Activated T-cell treated with anti-CD3 and anti-CD28 coated beads for 1 hour (primary cell): ENCODE data around the gene TXNL4A.
"Not testable (repeated sequence)": the region's sequence is repeated elsewhere in the genome, so short reads cannot be mapped to it uniquely, and the experiment has no call there.

ENCODE experiments used
- DNase-seq: peaks from one replicate; pipeline ENCODE4 v3.0.0-alpha.2; 2020; ENCODE audit warnings: low read depth

Gene TXNL4A

DNA sequence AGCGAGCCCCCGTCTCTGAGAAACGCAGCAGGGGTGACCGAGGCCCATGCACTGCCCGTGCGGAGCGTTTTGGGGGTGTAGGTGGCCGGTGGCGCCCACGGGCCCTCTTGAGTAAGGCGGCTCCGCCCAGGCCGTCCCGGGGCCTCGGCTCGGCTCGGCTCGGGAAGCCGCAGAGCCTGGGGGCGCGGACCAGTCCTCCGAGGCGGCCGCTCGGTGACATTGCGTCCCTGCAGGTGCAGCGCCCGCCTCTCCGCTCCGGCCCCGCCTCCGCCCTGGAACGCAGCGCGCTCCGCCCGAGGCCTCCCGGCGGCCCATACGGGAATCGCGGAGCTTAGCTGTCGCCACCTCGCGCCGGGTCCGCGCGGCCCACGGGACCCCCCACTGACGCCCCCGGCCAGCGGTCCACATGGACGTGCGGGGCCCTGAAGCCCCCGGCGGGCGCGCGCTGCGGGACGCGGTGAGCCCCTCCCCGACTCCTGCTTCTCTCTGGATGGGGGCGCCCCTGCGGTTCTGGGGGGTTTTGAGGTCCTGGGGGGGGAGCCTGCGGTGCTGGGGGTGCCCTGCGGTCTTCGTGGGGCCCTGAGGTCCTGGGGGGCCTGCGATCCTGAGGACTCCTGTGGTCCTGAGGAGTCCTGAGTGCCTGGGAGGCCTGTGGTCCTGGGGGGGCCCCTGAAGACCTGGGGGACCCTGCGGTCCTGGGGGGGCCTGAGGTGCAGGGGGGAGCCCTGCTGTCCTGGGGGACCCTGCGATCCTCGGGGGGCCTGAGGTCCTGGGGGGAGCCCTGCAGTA, 23.8 kb downstream of the TXNL4A start, which contains the start of gene HSBP1L1:
Gene HSBP1L1, plus strand, starts transcription at position 314 of the 789 bp plus-strand sequence. Its CDS starts 93 bp downstream, at position 407.
- peak; percentile 51 for DNase-seq

DNA sequence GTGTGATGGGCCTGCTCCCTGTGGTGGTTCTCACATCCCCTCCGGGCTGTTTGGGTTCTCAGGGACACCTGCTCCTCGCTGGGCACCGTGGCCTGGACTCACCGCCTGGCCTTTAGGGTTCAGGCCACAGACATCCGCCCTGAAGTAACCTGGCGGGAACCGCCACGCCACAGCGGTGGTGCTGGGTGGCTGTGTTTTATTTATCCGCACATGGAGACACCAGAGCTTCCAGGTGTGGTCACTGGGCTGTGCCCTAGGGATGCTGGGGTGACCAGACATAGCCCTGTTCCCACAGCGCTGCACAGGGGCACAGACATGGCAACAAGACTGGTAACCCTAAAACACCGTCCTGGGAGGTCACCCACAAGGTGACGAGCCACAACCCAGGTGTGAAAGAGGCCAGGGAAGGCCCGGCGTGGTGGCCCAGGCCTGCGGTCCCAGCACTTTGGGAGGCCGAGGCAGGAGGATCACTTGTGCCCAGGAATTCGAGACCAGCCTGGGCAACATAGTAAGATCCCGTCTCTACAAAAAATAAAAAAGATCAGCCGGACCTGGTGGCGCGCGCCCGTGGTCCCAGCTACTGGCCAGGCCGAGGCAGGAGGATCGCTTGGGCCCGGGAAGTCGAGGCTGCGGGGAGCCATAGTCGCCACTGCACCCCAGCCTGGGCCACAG, 24.6 kb downstream of the TXNL4A start:
- DNase-seq, result no peak

DNA sequence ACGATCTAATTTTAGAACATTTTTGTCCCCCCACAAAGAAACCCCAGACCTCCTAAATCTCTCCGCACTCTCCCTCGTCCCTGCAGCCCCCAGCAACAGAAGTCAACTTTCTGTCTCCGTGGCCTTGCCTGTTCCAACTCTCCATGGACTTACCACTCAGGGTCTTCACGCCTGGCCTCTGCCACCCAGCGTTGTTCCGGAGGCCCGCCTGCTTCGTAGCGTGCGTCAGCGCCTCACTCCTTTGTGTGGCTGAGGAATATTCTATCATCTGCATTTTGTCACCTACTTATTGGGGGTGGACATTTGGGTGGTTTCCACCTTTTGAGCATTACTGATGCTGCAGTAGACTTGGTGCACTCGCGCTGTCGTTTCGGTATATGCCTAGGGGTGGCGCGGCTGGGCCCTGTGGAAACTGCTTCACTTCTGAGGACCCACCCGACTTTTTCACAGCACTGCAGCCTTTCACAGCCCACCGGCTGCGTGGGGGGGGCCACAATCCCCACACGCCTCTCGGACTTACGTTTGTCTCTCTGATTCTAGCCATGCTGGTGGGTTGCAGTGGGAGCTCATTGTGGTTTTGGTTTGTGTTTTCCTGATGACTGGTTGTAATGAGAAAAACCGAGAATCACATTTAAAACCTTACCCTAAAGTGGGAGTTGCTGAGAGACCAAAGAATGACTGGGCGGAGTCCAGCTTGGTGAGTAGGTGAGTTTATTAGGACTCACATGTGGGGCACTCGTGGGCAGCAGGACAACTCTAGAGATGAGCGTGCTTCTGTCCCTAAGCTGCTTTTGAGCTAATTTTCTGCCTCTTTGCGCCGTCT, 25.3 kb downstream of the TXNL4A start:
- DNase-seq, result no peak

DNA sequence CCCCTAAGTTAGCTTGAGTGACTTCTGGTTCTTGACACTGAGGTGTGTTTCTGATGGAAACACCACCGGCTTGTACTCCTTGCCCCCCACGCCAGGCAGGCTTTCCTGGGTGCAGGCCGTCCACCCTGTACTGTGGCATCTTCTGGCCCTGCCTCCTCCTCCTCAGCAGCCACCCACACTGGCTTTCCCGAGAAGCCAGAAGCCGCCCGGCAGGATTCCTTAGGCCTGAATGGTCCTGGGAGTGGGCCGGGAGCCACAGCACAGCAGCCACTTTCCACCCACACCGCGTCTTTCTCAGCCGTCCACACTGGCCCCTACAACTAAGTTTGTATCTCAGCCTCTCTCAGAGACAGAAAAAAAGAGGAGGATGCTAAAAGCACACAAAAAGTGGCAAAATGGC, 26.1 kb downstream of the TXNL4A start:
- no peak for DNase-seq

DNA sequence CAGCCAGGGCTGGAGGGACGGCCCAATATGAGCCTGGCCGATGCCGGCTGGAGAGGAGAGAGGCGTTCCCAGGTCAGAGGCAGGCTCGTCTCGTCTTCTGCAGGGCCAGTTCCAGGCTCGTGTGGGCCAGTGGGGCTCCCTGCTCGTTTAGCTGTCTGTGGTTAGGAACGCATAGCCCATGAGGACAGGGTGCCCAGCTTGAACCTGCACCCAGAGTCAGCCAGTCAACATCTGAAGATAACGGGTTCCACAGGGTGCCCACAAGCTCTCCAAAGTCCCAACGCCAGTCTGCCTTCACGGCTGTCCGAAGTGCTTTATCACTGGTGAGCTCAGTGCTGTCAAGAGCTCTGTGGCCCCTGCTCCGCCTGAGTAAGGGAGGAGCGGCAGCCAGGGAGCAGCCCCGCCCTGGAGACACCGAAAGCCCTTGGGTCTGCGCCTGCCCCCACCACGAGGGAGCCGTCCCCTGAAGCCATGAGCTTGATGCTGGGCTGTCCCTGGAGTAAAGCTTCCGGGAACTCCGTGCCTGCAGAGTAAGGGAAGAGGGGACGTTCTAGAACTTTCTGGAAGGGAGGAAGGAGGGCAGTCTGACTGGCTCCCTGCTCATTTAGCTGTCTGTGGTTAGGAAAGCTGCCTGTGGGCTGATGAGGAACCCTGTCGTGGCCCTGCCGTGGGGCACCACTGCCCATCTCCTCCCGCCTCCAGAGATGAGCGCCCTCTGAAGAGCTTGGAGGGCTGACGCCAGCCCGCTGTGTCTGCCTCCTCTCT, 26.7 kb downstream of the TXNL4A start:
- no peak for DNase-seq

DNA sequence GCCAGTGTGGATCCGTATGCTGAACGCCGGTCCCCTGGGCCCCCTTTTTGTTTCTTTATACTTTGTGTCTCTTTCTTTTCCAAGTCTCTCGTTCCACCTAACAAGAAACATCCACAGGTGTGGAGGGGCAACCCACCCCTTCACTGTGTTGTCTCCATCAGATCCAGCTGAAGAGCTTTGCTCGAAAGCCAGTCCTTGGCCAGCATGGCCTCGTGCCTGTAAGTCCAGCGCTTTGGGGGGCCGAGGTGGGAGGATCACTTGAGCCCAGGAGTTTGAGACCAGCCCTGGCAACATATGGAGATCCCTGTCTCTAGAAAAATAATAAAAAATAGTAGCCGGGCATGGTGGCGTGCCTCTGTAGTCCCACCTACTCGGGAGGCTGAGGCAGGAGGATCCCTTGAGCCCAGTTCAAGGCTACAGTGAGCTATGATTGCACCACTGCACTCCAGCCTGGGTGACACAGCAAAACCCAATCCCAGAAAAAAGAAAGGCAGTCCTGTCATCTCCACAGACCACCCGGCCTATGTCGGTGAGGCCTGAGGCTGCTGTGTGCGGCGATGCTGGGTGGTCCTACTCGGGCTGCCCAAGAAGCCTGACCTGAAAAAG, 27.3 kb downstream of the TXNL4A start:
- DNase-seq, result no peak

DNA sequence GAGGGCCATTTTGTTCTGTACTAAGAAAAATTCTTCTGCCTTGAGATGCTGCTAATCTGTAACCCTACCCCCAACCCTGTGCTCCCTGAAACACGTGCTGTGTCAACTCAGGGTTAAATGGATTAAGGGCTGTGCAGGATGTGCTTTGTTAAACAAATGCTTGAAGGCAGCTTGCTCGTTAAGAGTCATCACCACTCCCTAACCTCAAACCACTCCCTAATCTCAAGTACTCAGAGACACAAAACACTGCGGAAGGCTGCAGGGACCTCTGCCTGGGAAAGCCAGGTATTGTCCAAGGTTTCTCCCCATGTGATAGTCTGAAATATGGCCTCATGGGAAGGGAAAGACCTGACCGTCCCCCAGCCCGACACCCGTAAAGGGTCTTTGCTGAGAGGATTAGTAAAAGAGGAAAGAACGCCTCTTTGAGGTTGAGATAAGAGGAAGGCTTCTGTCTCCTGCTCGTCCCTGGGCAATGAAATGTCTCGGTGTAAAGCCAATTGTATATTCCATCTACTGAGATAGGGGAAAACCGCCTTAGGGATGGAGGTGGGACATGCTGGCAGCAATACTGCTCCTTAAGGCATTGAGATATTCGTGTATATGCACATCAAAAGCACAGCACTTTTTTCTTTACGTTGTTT, 28.1 kb downstream of the TXNL4A start:
- DNase-seq, result not testable (repeated sequence)

DNA sequence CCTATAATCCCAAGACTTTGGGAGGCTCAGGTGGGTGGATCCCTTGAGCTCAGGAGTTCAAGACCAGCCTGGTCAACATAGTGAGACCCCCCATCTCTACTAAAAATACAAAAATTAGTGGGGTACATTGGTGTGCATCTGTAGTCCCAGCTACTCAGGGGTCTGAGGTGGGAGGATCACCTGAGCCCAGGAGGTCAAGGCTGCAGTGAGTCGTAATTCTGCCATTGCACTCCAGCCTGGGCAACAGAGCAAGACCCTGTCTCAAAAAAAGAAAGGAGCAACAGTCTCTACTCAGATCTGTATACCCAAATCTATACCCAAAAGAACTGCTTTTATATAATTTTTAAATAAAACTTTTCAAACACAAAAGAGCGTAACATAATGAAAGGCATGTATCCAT, 29.4 kb downstream of the TXNL4A start:
- no peak for DNase-seq

DNA sequence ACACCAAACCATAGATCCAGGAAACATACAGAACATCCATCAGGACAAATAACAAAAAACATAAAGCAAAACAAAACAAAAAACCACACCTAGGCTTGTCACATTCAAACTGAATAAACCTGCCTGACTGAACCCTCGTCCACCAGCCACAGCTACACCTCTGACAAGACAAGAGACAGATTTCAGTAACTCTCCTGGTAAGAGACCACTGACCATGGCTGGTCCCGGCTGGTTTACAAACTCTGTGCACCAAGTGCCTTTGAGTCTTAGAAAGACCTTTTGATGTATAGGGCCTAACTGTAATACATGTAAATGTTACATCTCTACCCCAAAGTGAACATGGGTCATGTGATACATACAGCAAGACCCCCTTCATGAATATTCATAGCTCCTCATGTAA, 32.1 kb downstream of the TXNL4A start:
- DNase-seq, result no peak

DNA sequence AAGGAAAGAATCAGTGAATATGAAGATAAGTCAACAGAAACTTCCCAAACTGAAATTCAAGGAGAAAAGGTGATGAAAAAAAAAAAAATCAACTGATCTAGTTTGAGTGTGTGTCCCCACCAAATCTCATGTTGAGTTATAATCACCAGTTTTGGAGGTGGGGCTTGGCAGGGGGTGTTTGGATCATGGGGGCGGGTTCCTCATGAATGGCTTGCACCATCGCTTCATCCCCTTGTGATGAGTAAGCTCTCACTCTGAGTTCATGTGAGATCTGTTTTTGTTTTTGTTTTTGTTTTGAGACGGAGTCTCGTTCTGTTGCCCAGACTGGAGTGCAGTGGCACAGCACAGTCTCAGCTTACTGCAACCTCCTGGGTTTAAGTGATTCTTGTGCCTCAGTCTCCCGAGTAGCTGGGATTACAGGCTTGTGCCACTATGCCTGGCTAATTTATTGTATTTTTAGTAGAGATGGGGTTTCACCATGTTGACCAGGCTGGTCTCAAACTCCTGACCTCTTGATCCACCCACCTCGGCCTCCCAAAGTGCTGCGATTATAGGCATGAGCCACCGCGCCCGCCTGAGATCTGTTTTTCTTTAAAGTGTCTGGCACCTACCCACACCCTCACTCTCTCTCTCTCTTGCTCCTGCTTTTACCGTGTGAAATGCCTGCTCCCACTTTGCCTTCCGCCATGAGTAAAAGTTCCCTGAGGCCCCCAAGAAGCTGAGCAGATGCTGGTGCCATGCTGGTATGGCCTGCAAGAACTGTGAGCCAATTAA, 32.9 kb downstream of the TXNL4A start:
- no peak for DNase-seq

DNA sequence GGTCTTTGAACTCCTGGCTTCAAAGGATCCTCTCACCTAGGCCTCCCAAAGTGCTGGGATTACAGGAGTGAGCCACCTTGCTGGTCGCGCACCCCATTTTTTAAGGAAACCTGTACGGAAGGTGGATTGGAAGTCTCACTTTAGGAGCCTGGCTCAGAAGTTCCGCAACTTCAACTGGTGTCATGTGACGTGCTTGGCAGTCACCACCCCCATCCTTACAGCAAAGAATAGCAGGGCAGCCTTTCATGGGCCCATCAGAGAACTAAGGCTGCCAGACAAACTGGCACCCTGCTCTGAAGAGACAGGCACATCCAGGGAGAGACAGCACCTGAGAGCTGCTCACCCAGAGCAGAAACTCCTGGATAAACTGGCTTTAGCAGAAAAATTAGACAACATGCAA, 33.6 kb downstream of the TXNL4A start:
- no peak for DNase-seq

DNA sequence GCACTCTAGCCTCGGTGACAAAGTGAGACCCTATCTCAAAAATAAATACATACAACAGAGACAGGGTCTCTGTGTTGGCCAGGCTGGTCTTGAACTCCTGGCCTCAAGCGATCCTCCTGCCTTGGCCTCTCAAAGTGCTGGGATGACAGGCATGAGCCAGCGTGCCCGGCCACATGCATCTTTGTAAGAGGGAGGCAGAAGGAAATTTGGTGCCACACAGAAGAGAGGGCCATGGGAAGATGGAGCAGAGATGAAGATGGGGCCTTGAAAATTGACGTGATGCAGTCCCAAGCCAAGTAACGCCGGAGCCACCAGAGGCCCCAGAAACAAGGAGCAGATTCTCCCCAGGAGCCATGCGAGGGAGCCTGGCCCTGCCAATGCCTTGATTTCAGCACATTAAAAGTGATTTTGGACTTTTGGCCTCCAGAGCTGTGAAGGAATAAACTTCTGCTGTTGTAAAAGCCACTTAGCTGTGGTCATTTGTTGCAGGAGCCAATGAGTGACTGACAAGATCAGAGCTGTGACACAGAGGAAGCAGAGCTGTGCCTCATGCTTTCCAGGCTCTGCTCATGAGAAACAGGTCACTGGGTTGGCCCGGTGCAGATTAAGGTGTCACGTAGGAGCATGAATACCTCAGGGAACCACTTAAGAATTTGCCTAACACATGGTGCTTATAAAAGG, 34.3 kb downstream of the TXNL4A start:
- no peak for DNase-seq

DNA sequence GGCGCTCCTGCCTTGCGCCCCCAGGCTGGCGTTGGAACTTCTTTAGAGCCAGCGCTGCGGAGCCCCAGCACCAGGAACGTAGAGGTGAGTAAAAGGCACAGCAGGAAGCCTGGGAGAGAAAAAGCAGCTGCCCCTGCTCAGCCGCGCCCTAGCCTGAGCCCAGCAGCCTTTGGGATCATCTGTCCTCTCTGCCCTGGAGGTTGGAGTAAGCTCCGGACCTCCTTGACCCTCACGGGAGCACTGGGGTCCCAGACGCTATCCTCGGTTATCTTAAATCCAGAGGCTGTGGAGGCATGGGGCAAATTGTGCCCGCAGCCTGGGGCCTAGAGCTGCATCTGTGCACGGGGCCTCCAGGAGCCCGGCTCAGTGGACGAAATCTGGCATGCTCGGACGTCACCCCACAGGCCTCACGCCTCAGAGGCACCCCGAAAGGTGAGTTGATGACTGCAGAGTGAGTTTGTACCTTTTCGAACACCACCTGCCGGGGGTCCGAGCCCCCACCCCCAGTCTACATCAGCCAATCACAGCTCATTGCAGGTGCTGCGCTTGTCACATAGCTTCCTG, 35.3 kb downstream of the TXNL4A start:
- DNase-seq, result no peak

DNA sequence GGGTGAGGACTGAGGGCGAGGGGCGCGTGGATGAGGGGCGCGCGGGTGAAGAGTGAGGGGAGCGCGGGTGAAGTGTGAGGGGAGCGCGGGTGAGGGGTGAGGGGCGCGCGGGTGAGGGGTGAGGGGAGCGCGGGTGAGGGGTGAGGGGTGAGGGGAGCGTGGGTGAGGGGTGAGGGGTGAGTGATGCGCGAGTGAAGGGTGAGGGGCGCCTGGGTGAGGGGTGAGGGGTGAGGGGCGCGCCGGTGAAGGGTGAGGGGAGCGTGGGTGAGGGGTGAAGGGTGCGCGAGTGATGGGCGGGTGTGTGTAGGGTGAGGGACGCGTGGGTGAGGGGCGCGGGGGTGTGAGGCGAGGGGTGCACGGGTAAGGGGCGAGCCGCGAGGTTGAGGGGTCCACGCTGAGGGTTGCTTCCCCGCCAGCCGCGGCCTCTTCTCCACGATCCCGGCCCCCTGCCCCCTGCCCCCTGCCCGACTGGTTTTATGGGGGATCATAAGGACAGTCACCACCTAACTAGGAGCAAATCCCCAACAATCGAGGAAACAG, 35.8 kb downstream of the TXNL4A start:
- DNase-seq, result no peak

DNA sequence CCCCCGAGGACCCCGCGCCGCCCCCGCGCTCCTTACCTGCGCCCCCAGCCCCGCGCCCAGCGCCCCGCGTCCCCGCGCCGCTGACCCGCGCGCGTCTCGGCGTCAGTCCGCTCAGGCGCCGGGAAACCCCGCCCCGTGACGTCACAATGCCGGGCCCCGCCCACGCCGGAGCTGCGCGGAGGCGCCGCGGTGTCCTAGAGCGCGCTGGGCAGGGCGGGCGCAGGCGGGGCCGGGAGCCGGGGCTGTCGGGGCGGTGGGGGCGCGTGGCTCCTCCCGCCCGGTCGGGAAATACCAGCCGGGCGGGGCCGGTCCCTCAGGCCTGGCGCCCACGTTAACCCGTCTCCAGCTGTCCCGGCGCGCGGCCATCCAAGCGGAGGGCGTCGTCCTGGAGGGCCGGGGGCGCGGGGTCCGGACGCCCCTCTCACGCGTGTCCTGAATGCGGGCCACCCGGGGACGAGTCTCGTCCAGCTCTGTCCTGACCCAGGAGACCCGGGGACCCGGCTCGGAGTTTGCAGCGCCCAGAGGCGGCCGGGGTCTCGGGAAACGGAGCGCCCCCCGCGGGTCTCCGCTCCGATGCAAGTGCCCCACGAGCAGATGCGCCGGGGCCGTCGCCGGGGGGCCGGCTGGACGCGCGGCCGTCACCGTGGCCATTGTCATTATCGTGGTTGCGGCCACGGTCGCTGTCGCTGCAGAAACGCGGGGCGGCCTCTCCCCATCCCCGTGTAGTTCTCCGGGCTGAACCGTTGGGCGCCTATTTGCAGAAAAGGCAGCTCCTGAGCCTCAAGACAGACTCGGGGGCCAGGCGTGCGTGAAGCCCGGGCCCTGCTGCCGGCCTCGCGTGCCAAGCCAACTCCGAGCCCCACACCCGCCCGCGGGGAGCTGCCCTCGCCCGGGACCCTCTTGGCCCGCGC, 36.6 kb downstream of the TXNL4A start, which contains the start of gene SLC66A2:
Gene SLC66A2, minus strand, starts transcription at position 109 of the 911 bp plus-strand sequence. CDS start 727 bp downstream, outside the sequence.
- peak; percentile 95 for DNase-seq

DNA sequence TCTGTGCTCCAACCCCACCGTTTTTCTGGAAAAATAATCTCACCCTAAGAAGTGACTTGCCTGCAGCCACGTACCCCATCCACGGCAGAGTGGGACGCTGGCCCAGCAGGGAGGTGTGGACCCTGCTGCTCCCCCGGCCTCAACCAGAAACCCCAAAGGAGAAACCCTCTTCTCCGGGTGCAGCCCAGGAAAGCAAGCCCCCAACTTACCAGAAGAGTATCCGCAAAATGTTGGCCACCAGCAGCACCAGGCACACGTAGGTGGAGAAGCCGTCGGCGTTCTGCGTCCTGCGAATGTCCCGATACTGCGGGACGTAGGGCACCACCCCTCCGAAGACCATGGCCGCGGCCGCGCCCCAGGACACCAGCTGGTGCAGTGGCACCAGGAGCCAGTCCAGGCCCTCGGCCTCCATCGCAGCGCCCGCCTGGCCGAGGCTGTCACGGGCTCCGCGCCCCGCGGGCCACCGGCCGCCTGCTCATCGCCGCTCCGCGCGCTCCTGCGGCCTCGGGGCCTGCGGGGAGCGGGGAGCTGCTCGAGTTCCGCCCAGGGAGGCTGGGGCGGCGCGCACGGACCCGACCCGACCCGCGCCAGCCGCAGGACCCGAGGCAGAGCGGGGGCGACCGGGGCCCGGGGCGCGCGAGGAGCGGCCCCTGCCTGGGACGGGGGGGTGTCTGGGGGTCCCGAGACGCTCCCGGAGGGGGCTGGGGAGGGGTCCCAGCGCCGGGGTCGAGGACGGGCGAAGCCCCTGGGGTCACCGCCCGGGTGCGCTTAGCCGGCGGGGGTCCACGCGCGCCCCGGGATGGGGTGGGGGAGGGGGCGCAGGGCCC, 37.6 kb downstream of the TXNL4A start:
- no peak for DNase-seq
